ENCODE results near the gene ADGB.
A peak's percentile ranks its signal among the peaks of the same experiment; 100 is the strongest.
"Not testable (repeated sequence)": the region's sequence is repeated elsewhere in the genome, so short reads cannot be mapped to it uniquely, and the experiment has no call there.

ADGB gene

GRCh38 chr6:146827216-146827928, 228.6 kb downstream of the ADGB start:
- DNase-seq = no peak

DNA sequence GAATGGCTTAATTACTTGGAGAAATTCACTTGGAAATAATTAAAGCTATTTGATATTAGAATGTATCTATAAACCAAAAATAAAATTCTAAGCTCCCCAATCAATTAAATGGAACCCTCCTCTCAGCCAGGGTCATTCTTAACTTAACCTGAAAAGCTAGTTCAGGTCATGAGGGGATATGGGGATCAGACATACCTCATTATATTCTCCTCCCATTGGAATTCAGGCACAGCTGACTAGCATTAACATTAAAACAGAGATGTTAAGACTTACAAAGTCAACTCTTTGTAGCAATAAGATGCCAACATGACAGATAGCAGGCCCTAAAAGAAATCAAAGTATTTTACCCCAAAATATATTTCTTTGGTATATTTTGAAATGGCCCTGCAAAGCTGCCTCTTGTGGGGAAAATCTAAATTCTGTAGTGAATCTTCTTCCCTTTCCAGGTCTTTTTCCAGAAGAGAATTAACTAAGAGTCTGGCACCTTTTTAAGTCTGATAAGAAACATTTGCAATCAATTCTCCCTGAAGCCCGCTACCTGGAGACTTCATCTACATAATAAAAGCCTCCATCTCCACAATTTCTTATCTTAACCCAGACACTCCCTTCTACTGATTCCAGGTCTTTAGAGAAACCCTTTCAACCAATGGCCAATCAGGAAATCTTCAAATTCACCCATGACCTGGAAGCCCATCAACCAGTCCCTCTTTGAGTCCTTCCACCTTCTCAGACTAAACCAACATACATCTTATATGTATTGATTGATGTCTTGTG, 231.2 kb downstream of the ADGB start:
- DNase-seq = no peak

DNA sequence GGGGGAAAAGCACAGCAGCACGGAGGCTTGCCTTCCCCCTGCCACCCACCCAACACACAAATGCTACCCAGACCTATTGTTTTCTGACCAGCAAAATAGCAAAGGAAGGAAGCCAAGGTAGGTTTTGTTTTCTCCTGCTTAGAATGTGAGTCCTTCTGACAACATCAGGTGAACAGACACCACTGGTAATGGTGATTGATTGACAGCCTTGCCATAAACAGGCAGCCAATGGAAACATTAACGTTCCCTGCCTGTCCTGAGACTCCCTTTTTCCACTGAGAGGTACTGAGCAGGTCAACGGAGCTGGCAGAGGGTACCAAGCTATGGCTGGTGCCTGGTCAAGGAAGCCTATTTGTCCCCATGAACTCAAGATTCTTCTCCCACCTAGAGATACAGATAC, 234.4 kb downstream of the ADGB start:
- DNase-seq = no peak

GRCh38 chr6:146840216-146840615, 241.4 kb downstream of the ADGB start:
- DNase-seq = no peak

DNA sequence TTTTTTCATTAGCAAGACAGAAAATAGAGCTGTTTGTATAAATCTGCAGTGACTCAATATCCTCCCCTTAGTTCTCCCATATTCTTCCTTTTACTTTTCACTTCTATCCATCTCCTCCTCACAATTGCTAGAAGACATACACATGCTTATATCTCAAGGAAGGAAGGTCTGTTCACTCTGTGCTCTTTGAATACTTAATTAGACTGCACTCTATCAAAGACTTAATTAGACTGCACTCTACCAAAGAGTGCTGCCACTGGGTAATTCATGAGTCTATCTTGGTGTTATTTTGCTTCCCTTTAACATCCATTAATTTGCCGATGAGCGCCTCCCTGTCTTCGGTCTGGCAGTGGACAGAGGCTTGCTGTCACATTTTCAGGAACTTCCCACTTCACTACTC, 241.9 kb downstream of the ADGB start:
- no peak for DNase-seq

DNA sequence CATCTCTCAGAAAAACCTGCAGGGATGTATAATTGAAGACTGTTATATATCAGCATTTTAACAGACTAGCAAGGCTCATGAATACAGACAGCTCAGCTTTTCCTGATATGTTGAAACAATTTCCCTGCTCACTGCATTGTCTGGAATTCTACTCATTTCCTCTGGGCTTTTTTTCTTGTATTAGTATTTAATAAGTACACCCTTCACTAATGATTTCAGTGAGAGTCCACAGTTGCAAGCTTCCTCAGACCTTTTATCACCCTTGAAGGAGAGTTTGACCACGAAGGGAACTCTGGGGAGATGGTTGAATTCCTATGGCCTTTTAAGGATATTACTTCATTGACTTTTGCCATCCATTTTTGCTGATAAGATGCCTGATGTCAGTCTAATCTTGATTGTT, 248.7 kb downstream of the ADGB start:
- DNase-seq = no peak

DNA sequence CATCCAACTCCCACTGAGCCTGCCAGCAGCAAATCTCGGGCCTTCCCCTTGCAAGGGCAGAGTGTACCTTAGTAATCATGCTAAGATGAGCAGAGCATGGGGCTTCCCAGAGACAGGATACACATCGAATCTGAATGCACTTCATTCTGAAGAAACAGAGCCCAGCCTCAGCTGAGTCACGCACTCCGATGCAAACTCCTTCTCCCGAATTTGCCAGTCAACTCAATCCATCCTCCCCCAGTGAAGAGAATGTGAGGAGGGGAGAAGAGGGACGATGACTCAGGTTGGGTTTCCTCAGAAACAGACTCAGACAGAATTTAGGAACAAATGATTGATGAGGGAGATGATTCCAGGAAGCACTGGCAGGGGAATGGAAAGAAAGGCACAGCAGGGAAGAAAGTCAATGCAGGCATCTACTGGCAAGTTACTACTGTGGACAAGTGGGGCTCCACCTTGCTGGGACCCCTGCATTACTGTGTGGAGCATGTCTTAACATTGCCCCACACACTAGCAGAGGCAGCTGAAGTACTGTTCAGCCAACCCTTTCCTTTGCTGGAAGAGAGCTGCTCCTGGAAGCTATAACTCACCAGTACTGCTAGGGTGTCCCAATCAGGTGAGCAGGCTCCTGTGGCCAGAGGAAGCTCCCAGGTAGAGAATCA, 251.6 kb downstream of the ADGB start:
- DNase-seq = no peak

DNA sequence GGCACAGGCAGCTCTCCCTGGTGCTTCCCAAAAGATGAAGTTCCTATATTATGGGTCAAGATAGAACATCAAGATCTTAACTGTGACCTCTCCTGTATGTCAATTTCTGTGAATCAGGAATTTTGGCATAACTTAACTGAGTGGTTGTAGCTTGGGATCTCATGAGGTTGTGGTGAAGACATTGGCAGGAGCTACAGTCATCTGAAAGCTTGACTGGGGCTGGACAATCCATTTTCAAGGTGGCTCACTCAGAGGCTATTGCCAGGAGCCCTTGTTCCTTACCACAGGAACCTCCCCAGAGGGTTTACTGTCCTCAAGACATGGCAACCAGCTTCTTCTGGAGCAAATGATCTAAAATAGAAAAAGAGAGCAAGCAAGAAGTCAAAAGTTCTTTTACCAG, 252.2 kb downstream of the ADGB start:
- no peak for DNase-seq

DNA sequence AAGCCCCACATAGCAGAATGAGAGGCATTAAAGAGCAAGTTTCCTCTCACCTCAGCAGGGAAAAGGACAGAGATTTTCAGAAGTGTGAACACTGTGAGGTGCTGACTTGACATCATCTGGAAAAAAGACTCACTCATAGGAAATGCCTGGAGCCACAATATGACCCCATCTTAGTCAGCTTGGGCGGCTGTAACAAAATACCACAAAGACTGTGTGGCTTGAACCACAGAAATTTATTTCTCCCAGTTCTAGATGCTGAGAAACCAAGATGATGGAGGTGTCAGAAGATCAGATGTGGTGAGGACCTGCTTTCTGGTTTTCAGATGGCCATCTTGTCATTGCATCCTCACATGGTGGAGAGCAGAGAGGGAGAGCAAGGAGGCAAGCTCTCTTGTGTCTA, 253.1 kb downstream of the ADGB start:
- DNase-seq = no peak

DNA sequence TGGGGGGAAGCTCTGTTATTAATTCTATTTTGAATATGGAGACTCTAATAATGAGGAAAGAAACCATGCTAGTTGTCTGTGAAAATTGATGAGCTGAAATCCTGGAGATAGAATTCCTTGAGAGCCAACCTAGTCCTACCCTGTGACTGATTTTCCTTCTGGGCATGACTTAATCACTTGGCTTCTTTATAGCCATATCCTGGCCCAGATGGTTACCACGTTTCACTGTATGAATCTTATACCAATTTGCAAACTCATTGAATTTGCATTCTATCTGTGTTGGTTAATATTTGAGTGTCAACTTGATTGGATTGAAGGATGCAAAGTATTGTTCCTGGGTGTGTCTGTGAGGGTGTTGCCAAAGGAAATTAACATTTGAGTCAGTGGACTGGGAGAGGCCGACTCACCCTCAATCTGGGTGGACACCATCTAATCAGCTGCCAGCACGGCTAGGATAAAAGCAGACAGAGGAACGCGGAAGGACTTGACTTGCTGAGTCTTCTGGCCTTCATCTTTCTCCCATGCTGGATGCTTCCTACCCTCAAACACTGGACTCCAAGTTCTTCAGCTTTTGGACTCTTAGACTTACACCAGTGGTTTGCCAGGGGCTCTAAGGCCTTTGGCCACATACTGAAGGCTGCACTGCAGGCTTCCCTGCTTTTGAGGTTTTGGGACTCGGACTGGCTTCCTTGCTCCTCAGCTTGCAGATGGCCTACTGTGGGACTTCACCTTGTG, 255.9 kb downstream of the ADGB start:
- DNase-seq = not testable (repeated sequence)

- DNase-seq = no peak
Observed at GRCh38 chr6:146855889-146856288, 257.1 kb downstream of the ADGB start.

GRCh38 chr6:146856296-146856695, 257.5 kb downstream of the ADGB start:
- DNase-seq = no peak

GRCh38 chr6:146857180-146857979, 258.6 kb downstream of the ADGB start:
- DNase-seq = peak; percentile 47

DNA sequence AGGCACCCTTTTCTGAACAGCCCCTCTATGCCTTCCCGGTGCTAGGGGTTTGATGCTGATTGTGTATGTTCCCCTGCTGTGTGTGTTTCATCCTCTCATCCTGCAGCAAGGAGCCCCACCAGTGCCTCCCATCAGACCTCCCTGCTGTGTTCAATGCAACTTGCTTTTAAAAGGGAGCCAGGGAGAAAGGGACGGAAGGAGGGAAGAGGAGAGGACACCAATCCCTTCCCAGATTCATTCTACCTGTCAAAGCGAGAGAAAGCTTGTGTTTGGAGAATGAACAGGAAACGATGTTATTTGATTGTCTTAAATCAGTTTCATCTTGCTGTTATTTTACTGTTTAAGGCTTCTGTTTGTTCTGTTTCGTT, 259.2 kb downstream of the ADGB start:
- DNase-seq = no peak

GRCh38 chr6:146859206-146859605, 260.4 kb downstream of the ADGB start:
- DNase-seq = no peak

DNA sequence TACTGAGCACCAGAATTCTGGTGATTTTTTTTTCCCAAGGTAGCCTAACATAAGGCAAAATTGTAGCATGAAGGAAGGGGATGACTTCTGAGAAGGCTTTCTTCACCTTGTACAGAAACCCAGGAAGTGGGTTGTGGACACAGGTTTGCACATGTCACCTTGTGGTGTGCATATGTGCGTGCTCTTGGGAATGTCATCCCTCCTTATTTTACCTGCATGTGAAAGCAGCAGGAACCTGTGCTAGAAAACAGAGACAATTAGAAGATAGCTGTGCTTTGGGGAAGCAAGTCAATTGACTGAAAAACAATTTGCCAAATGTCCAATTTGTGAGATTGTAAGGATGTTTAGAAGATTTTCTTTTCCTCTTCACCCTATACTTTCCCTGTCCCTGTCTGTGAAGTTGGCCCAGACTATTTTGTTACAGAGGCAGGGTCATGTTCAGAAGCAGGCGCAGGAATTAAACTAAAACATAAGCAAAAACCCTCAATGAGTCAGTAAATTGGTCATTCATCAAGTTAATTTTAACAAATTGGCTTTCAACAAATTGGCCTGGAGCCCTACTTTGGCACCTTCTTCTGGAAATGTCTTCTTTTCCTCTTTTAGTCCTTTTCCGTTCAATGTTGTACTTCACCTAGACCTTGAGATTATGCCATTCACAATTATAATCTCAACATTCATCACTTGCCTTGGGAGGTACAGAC, 261.2 kb downstream of the ADGB start:
- DNase-seq = no peak

- DNase-seq = no peak
Observed at GRCh38 chr6:146860583-146860982, 261.8 kb downstream of the ADGB start.

DNA sequence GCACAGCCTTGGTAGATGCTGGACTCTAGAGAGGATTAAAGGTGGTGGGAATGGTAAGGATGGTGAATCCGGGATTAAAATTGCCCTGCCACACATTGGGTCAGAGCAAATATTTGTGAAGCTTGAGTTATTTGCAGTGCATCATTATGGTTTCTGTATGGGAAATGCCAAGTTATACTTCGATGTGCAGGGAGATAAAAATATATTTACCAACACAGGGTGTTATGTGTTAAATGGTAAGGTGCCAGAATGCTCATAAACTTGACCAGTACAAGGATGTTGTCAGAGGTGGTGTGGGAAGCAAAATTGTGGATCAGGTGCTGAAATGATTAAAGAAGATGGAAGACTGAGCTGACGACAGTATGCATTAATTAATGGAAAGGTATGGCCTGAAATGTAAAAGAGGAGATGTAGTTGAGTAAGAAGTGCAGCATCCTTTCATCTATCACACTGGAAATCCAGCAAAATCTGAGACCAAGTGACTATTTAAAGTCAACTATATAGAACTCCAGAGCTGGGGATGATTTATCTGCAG, 262.3 kb downstream of the ADGB start:
- DNase-seq = no peak

DNA sequence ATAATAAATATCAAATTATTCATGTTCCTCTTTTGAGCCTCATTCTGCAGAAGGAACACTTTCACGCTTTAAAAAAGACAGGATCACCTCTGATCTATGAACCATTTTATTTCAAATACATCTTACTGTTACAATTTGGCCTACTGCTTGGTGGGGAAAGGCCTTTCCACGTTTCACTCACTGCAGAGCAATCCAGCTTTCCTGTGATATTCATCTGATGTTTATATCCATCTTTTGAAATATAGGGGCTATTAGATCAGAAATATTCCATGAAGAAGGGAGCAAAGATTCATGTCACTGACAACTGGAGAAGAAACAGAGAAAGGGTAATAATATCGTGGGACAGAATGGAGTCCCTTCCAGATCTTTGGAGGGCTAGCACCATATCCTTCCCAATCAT, 262.9 kb downstream of the ADGB start:
- DNase-seq = no peak

- no peak for DNase-seq
Observed at GRCh38 chr6:146862508-146862919, 263.7 kb downstream of the ADGB start.

GRCh38 chr6:146864300-146864699, 265.5 kb downstream of the ADGB start:
- no peak for DNase-seq

DNA sequence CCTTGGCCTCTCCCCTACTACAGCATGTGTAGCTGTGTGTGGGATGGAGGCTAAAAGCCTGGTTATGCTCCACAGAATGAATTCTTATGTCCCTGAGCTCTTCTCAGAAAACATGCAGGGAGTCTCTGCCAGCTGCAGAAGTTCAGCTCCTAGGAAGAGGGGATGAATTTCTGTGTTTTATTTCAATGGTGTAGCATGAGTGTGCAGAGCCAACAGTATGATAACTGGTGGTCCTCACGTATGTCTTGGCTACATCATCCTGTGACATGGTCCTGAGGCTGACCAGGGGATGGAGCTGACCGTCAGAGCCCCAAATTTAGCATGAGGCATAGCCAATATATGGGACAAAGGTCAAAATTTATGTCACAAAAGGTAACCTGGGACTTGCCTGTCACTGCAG, 266.1 kb downstream of the ADGB start:
- no peak for DNase-seq

Measured in NCI-H2081 treated with DMSO at 0.1 percent for 48 hours (cell line).